EL (cell line): Measurements from ENCODE around the gene PPP2R5C.
A peak's percentile ranks its signal among the peaks of the same experiment; 100 is the strongest.
"Not testable (repeated sequence)": the region's sequence is repeated elsewhere in the genome, so short reads cannot be mapped to it uniquely, and the experiment has no call there.

ENCODE experiments used
- DNase-seq: peaks from one replicate; pipeline ENCODE4 v3.0.0-alpha.2; 2016

The PPP2R5C gene

GRCh38 chr14:101761032-101761880 is at the start of gene PPP2R5C:
Gene PPP2R5C (plus strand): TSS chr14:101761709. CDS start chr14:101761894, 185 bp downstream.
- peak; percentile 88 for DNase-seq

- DNase-seq, result not testable (repeated sequence)
Observed at GRCh38 chr14:101711857-101712233, 49.7 kb upstream of the PPP2R5C start.

DNA sequence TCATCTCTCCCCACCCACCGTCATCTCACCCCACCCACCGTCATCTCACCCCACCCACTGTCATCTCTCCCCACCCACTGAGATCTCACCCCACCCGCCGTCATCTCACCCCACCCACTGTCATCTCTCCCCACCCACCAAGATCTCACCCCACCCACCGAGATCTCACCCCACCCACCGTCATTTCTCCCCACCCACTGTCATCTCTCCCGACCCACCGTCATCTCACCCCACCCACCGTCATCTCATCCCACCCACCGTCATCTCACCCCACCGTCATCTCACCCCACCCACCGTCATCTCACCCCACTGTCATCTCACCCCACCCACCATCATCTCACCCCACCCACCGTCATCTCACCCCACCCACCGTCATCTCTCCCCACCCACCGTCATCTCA is 49.2 kb upstream of the PPP2R5C start:
- DNase-seq, result not testable (repeated sequence)

GRCh38 chr14:101713091-101713490 is 48.4 kb upstream of the PPP2R5C start:
- DNase-seq, result not testable (repeated sequence)

DNA sequence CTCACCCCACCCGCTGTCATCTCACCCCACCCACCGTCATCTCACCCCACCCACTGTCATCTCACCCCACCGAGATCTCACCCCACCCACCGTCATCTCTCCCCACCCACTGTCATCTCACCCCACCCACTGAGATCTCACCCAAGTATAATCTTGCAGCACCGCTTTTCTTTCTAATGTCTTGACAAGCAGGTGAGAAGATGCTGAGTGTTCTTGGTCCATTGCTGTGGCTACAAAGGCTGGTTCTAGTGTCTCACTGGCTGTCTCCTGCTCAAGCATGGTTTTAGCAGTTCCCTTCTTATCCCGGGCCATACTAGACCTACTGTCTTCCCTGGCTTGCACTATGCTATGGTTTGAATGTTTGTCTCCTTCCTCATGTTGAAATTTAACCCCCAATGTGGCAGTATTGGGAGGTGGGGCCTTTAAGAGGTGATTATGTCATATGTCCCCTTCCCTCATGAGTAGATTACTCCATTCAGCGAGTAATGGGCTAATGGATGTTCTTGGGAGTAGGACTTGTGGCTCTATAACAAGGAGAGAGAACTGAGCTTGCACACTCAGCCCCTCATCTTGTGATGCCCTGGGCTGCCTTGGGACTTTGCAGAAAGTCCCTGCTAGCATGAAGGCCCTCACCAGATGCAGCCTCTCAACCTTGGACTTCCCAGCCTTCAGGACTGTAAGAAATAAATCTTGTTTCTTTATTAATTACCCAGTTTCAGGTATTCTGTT is 47.7 kb upstream of the PPP2R5C start:
- no peak for DNase-seq

DNA sequence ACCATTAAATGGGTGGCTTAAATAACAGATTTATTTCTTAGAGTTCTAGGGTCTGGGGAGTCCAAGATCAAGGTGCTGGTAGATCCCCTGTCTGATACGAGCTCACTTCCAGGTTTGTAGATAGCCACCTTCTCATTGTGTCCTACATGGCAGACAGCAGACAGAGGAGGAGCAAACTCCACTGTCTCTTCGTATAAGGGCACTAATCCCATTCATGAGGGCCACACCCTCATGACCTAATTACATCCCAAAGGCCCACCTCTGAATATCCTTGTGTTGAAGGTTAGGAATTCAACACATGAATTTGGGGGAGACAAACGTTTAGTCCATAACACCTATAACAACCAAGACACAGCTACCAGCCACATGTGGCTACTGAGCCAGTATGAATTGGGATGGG is 47.1 kb upstream of the PPP2R5C start:
- DNase-seq, result no peak

- DNase-seq, result no peak
Observed at GRCh38 chr14:101715210-101716076, 46.1 kb upstream of the PPP2R5C start.

- DNase-seq, result no peak
Observed at GRCh38 chr14:101716077-101716950, 45.2 kb upstream of the PPP2R5C start.

DNA sequence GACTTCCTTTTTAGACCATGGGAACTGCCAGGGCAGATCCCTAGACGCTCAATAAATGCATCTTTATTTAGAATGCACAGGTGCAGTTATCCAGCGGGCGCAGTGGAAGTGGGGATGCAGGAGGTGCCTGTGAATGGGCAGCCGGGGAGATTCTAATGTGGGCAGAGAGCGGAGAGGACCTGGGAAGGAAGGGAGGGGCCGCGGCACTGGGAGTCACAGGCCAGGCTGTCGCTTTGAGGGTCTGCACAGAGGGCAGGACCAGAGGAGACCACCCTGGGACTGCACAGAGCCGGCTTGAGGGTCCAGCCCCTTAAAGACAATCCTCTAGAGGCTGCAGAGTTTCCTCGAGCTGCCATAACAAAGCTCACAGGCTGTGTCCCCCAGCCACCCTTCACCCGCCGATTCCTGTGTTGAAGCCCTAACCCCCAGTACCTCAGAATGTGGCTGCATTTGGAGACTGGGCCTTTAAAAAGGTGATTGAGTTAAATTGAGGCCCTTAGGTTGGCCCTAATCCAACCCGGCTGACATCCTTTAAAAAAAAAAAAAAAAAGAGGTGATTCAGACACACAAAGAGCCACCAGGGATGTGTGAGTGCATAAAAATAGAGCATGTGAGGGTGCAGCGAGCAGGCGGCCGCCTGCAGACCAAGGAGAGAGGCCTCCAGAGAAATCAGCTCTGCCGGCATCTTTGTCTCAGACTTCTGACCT is 44.4 kb upstream of the PPP2R5C start:
- DNase-seq, result no peak

GRCh38 chr14:101717663-101718490 is 43.6 kb upstream of the PPP2R5C start:
- DNase-seq, result no peak

GRCh38 chr14:101719045-101719645 is 42.4 kb upstream of the PPP2R5C start:
- no peak for DNase-seq

DNA sequence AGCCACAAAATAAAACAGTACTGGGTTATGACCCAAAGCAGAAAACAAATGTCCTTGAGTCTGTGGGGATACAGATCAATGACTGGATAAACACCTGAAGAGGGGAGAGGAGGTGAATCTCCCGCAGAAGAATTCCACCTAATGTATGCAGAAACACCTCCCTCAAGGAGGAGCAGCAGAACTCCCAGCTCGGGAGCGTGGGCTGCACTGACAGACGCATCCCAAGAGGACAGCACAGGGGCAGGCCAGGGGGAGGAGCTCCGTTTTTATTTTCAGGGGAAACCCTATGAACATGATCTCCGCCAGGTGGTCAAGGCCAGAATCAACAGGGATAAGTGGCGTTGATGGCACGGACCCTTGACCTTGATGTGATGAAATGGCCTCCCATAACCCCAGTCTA is 41.8 kb upstream of the PPP2R5C start:
- no peak for DNase-seq

GRCh38 chr14:101721111-101721510 is 40.4 kb upstream of the PPP2R5C start:
- no peak for DNase-seq

DNA sequence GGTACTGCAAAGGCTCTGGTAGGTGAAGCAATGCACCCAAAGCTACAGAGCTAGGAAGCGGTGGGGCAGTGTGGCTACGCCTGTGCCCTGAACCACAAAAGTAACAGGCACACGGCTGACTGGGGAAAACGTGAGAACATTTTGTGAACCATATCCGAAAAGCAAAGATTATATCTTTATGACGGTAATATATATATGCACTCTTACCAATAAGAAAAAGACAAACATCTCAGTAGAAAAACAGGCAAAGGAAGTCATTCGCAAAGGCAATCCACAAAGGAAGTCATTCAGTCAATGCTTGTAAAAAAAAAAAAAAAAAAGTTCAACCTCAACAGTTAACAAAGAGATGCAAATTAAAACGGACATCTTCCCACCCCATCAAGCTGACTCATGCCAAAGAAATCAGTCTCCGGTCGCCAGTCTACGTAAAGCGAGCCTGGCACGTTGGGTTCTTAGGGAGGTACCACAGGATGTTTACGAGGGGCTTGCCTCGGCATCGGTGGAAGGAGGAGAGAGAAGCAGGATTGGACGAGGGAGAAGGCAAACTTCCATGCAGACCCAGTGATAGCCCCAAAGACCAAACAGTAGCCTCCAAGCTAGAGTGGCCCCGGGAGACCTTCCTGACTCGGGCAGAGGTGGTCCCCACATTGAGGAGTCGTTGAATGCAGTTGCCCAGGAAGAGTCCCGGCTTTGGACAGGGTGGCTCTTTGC is 39.4 kb upstream of the PPP2R5C start:
- DNase-seq, result peak; percentile 92

- DNase-seq, result no peak
Observed at GRCh38 chr14:101723061-101723595, 38.4 kb upstream of the PPP2R5C start.

DNA sequence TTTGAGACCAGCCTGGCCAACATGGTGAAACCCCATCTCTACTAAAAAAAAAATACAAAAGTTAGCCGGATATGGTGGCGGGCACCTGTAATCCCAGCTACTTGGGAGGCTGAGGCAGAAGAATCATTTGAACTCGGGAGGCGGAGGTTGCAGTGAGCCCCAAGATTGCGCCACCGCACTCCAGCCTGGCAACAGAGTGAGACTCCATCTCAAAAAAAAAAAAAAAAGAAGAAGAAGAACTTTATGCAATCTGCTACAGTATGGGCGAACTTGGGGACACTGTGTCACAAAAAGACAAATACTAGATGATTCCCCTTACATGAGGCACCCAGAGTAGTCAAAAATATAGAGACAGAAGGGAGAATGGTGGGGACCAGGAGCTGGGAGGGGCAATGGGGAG is 35.9 kb upstream of the PPP2R5C start:
- DNase-seq, result not testable (repeated sequence)

DNA sequence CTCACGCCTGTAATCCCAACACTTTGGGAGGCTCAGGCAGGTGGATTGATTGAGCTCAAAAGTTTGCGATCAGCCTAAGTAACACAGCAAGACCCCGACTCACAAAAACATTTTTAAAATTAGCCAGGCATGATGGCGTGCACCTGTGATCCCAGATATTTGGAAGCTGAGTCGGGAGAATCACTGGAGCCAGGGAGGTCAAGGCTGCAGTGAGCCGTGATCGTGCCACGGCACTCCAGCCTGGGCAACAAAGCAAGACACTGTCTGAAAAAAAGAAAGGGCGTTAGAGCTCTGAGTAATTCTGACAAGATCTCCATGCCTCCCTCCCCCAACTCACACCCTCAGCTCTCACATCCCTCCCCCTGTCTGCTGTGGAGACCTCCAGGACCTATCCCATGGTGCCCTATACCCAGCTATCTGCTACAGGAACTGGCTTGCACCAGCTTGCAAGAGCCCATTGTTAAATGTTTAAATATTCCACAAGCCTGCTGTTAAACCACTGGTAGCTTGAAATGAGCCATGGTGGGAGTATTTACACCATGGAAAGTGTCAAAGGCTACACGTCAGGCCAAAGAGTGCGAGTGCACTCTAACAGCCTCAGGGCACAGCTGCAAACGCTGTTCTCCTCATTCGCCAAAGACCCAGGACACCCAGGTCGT is 35.1 kb upstream of the PPP2R5C start:
- no peak for DNase-seq

DNA sequence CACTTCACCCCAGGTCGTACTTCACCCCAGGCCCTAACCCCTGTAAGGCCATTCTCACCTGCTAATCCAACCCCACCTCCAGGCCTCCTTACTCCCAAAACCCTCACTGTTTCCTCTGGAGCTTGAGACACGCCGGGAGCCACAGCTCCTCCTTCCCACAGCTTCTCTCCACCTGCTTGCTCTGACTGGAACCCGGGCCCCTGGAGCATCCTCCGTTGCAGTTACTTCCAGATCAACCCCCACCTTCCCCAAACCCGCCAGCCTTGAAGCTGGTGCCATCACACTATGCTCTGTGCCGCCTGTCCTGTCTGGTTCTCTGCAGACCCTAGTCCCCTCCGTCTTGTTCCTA is 34.6 kb upstream of the PPP2R5C start:
- no peak for DNase-seq
